HCT116 (cell line): ENCODE results near the gene RTL10. TPM values are rescaled to one million over a fixed set of nuclear protein-coding genes. Genes with fewer than 3 reads are reported as not detected.

Experiments
- ATAC-seq: fragments of 200-7000 bp; cut with Tn5 transposase; 2 replicates; pipeline ENCODE4 v1.9.1; 2020; ENCODE audit warnings: mild to moderate bottlenecking, moderate library complexity
- BruUV-seq: library from RNA; stranded (reverse); fragments of 400-500 nt; replicated peaks from 2 replicates; lab custom pipeline; 2021; lab: Mats Ljungman, UMichigan
- CTCF ChIA-PET: fragments of 300-600 bp; sonication (Branson Sonifier 250); formaldehyde crosslinking; loops from one replicate; lab custom pipeline; 2021; ENCODE audit warnings: antibody characterized with exemption; lab: Charles Lee
- POLR2A ChIA-PET: fragments of 300-600, 350-600 bp; sonication (Branson Sonifier 250); formaldehyde crosslinking; loops from one replicate; lab custom pipeline; 2021; ENCODE audit warnings: antibody characterized with exemption; lab: Charles Lee
- RAD21 ChIA-PET, 2 experiments: fragments of 300-600 bp; sonication (Branson Sonifier 250); formaldehyde crosslinking; loops; one replicate each; lab custom pipeline; 2023; ENCODE audit warnings: low total read pairs in 2 of 2; ENCODE audit not compliant: uncharacterized antibody in 2 of 2, unreplicated experiment in 2 of 2, low non-redundant PET in 1 of 2; lab: Charles Lee
- DNase-seq: peaks from one replicate; pipeline ENCODE4 v3.0.0-alpha.2; 2010; ENCODE audit warnings: low read depth, low spot score
- H2AFZ ChIP-seq: fragments of 200-600 bp; shearing (Covaris generic), sonication (generic); 2 replicates; pipeline ENCODE4 v1.6.1; 2017; ENCODE audit warnings: low read depth, mixed run types, mixed read lengths, antibody characterized with exemption, low read length; ENCODE audit not compliant: poor library complexity, severe bottlenecking
- H3K27ac ChIP-seq: 2 replicates; pipeline ENCODE4 v1.5.1; 2012; ENCODE audit warnings: low read depth, low read length
- H3K27me3 ChIP-seq: fragments of 200-600 bp; sonication (generic); 2 replicates; pipeline ENCODE4 v1.6.1; 2016; ENCODE audit warnings: mixed run types, low read length, mixed read lengths; ENCODE audit not compliant: insufficient read depth
- H3K36me3 ChIP-seq, 2 experiments: fragments of 200-500 bp in 1 of 2; fragments of 200-600 bp in 1 of 2; sonication (Bioruptor generic) in 1 of 2; sonication (generic) in 1 of 2; 2 replicates each; pipeline versions ENCODE4 v1.5.1 to v1.6.1; 2014 to 2016; ENCODE audit warnings: low read length in 2 of 2, inconsistent platforms in 1 of 2, mixed read lengths in 1 of 2, mixed run types in 1 of 2; ENCODE audit not compliant: insufficient read depth in 2 of 2, control insufficient read depth in 1 of 2
- H3K4me1 ChIP-seq, 2 experiments: fragments of 200-600 bp in 1 of 2; sonication (generic) in 1 of 2; 2 replicates each; pipeline versions ENCODE4 v1.5.1 to v1.6.1; 2012 to 2017; ENCODE audit warnings: low read length in 2 of 2, inconsistent platforms in 1 of 2, mild to moderate bottlenecking in 1 of 2, mixed read lengths in 1 of 2, mixed run types in 1 of 2, moderate library complexity in 1 of 2; ENCODE audit not compliant: insufficient read depth in 2 of 2, control insufficient read depth in 1 of 2
- H3K4me2 ChIP-seq: fragments of 200-600 bp; sonication (generic); 2 replicates; pipeline ENCODE4 v1.6.1; 2017; ENCODE audit warnings: mixed run types, low read length, mixed read lengths
- H3K4me3 ChIP-seq, 2 experiments: fragments of 200-600 bp in 1 of 2; sonication (generic) in 1 of 2; replicated peaks in 1 of 2; 2 replicates each; pipeline ENCODE4 v1.5.1; 2011 to 2016; ENCODE audit warnings: low read length in 2 of 2, control low read depth in 1 of 2, low read depth in 1 of 2, mild to moderate bottlenecking in 1 of 2, mixed read lengths in 1 of 2, mixed run types in 1 of 2
- H3K79me2 ChIP-seq: fragments of 200-600 bp; sonication (generic); 2 replicates; pipeline ENCODE4 v1.6.1; 2017; ENCODE audit warnings: mild to moderate bottlenecking, mixed run types, low read length, moderate library complexity, mixed read lengths; ENCODE audit not compliant: insufficient read depth
- H3K9ac ChIP-seq: fragments of 200-600 bp; sonication (generic); 2 replicates; pipeline ENCODE4 v1.6.1; 2016; ENCODE audit warnings: low read length, mixed read lengths
- H3K9me2 ChIP-seq: fragments of 200-600 bp; sonication (generic), shearing (Covaris generic); 2 replicates; pipeline ENCODE4 v1.6.1; 2017; ENCODE audit warnings: mixed run types, mild to moderate bottlenecking, moderate library complexity; ENCODE audit not compliant: insufficient read depth
- H3K9me3 ChIP-seq, 2 experiments: fragments of 200-500 bp in 1 of 2; fragments of 200-600 bp in 1 of 2; sonication (Bioruptor generic) in 1 of 2; sonication (generic) in 1 of 2; 2 replicates each; pipeline ENCODE4 v1.6.1; 2014 to 2017; ENCODE audit warnings: low read length in 2 of 2, mixed read lengths in 2 of 2, inconsistent platforms in 1 of 2, low read depth in 1 of 2, mild to moderate bottlenecking in 1 of 2, mixed run types in 1 of 2, moderate library complexity in 1 of 2; ENCODE audit not compliant: control insufficient read depth in 1 of 2, insufficient read depth in 1 of 2
- H4K20me1 ChIP-seq: fragments of 200-600 bp; sonication (generic), shearing (Covaris generic); 2 replicates; pipeline ENCODE4 v1.6.1; 2017; ENCODE audit warnings: mixed run types, mild to moderate bottlenecking, moderate library complexity; ENCODE audit not compliant: insufficient read depth
- CBX3 ChIP-seq: IDR thresholded peaks from 2 replicates; pipeline ENCODE4 v1.6.1; 2012; ENCODE audit warnings: low read depth
- CEBPB ChIP-seq: IDR thresholded peaks from 2 replicates; pipeline ENCODE4 v1.6.1; 2012; ENCODE audit warnings: low read depth
- EGR1 ChIP-seq: IDR thresholded peaks from 2 replicates; pipeline ENCODE4 v1.6.1; 2012; ENCODE audit warnings: low read depth
- ELF1 ChIP-seq: IDR thresholded peaks from 2 replicates; pipeline ENCODE4 v1.6.1; 2012; ENCODE audit warnings: low read depth, borderline replicate concordance
- EZH2 ChIP-seq: fragments of 200-600 bp; sonication (generic); IDR thresholded peaks from 2 replicates; pipeline ENCODE4 v1.6.1; 2017; ENCODE audit warnings: antibody characterized with exemption, mixed run types
- EZH2phosphoT487 ChIP-seq: fragments of 200-600 bp; IDR thresholded peaks from 2 replicates; pipeline ENCODE4 v1.6.1; 2018; ENCODE audit warnings: antibody characterized with exemption, borderline replicate concordance
- FOSL1 ChIP-seq: IDR thresholded peaks from 2 replicates; pipeline ENCODE4 v1.6.1; 2012; ENCODE audit warnings: low read depth
- POLR2AphosphoS5 ChIP-seq: IDR thresholded peaks from 2 replicates; pipeline ENCODE4 v1.6.1; 2011; ENCODE audit warnings: mild to moderate bottlenecking, low read depth, low read length, moderate library complexity
- RAD21 ChIP-seq: IDR thresholded peaks from 2 replicates; pipeline ENCODE4 v1.6.1; 2012; ENCODE audit warnings: low read depth, mild to moderate bottlenecking
- REST ChIP-seq: IDR thresholded peaks from 2 replicates; pipeline ENCODE4 v1.6.1; 2012; ENCODE audit warnings: low read depth
- SIN3A ChIP-seq: IDR thresholded peaks from 2 replicates; pipeline ENCODE4 v1.6.1; 2012; ENCODE audit warnings: low read depth
- SRF ChIP-seq: IDR thresholded peaks from 2 replicates; pipeline ENCODE4 v1.6.1; 2012; ENCODE audit warnings: low read depth
- TCF7L2 ChIP-seq: IDR thresholded peaks from 2 replicates; pipeline ENCODE4 v1.7.0; 2011; ENCODE audit warnings: borderline replicate concordance, inconsistent platforms; ENCODE audit not compliant: insufficient read depth, insufficient read length; ENCODE audit errors: extremely low read depth
- YY1 ChIP-seq: IDR thresholded peaks from 2 replicates; pipeline ENCODE4 v1.6.1; 2011; ENCODE audit warnings: low read length, low read depth, moderate library complexity, mild to moderate bottlenecking; ENCODE audit not compliant: insufficient replicate concordance; ENCODE audit errors: extremely low read depth
- ZBTB33 ChIP-seq: IDR thresholded peaks from 2 replicates; pipeline ENCODE4 v1.6.1; 2011; ENCODE audit warnings: mild to moderate bottlenecking, low read length, moderate library complexity; ENCODE audit not compliant: insufficient replicate concordance; ENCODE audit errors: extremely low read depth
- ZNF274 ChIP-seq: fragments of 200-500 bp; sonication (Bioruptor generic); IDR thresholded peaks from 2 replicates; pipeline ENCODE4 v1.6.1; 2014; ENCODE audit warnings: mild to moderate bottlenecking, low read depth, low read length, inconsistent platforms
- intact Hi-C: fragments of 100-400 bp; cut with micrococcal nuclease; formaldehyde crosslinking; loops from 2 replicates; pipeline ENCODE4 v1.10.0; 2022
- total RNA-seq: library from RNA; stranded (reverse); gene quantifications from one replicate; pipeline ENCODE4 v1.2.1, GENCODE V29; 2021; ENCODE audit not compliant: unreplicated experiment
- TF ChIP-seq, protein P1 (sequence below): IDR thresholded peaks from 2 replicates; pipeline ENCODE4 v1.6.1; 2012
- TF ChIP-seq, protein P2 (sequence below), 3 experiments: fragments of 200-600 bp in 1 of 3; sonication (generic) in 1 of 3; IDR thresholded peaks in 2 of 3; conservative IDR thresholded peaks in 1 of 3; 2 replicates each; pipeline ENCODE4 v1.5.1; 2012 to 2017; ENCODE audit warnings: low read depth in 2 of 3, low read length in 2 of 3, antibody characterized with exemption in 1 of 3, borderline replicate concordance in 1 of 3, control low read depth in 1 of 3, mild to moderate bottlenecking in 1 of 3, mixed read lengths in 1 of 3, mixed run types in 1 of 3, moderate library complexity in 1 of 3; ENCODE audit not compliant: insufficient read depth in 1 of 3

Gene RTL10
- total RNA-seq, 1 experiment from 2014 or later, result 24.6 TPM

- no peaks in the 10 kb centered on the region for H3K36me3 ChIP-seq
- CTCF ChIA-PET, result no interaction called here
- DNase-seq, result no peak
- no peak for ATAC-seq
- no peak overlapping the region for H3K4me2 ChIP-seq
- BruUV-seq, result no TSS peak
- H3K9me3 ChIP-seq, result no peaks in the 10 kb centered on the region
- intact Hi-C loops, result no loop called here
- no peaks in the 10 kb centered on the region; the same call in none of the 2 replicates for H4K20me1 ChIP-seq
- TF ChIP-seq POLR2AphosphoS5 (no peak), REST (no peak), EGR1 (no peak), ZNF274 (no peak), FOSL1 (no peak), ZBTB33 (no peak), SIN3A (no peak), CEBPB (no peak), RAD21 (no peak), EZH2 (no peak), EZH2phosphoT487 (no peak), YY1 (no peak), ELF1 (no peak), SRF (no peak), TCF7L2 (no peak), CBX3 (no peak)
- TF ChIP-seq, protein P1, sequence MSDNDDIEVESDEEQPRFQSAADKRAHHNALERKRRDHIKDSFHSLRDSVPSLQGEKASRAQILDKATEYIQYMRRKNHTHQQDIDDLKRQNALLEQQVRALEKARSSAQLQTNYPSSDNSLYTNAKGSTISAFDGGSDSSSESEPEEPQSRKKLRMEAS, result no peak
- TF ChIP-seq, protein P2, sequence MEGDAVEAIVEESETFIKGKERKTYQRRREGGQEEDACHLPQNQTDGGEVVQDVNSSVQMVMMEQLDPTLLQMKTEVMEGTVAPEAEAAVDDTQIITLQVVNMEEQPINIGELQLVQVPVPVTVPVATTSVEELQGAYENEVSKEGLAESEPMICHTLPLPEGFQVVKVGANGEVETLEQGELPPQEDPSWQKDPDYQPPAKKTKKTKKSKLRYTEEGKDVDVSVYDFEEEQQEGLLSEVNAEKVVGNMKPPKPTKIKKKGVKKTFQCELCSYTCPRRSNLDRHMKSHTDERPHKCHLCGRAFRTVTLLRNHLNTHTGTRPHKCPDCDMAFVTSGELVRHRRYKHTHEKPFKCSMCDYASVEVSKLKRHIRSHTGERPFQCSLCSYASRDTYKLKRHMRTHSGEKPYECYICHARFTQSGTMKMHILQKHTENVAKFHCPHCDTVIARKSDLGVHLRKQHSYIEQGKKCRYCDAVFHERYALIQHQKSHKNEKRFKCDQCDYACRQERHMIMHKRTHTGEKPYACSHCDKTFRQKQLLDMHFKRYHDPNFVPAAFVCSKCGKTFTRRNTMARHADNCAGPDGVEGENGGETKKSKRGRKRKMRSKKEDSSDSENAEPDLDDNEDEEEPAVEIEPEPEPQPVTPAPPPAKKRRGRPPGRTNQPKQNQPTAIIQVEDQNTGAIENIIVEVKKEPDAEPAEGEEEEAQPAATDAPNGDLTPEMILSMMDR (IDR thresholded peaks at IDR 0.05 in 2 of 3, conservative IDR thresholded peaks at IDR 0.05 in 1 of 3; ENCODE audit: borderline replicate concordance in 1 of 3, insufficient read depth in 1 of 3, low read depth in 2 of 3, low read length in 2 of 3), result no peak
- H3K9me2 ChIP-seq, result no peaks in the 10 kb centered on the region
- no peaks in the 10 kb centered on the region for H3K4me1 ChIP-seq
- H3K9ac ChIP-seq, result no peak overlapping the region
- no peak overlapping the region for H3K4me3 ChIP-seq
- H3K27me3 ChIP-seq, result no peaks in the 10 kb centered on the region
- no peak overlapping the region for H3K27ac ChIP-seq
- H3K79me2 ChIP-seq, result 0 out of 2 replicates have a peak, but pooled peaks cover 5% of the 10 kb centered on the region
- RAD21 ChIA-PET, result no interaction called here
- H2AFZ ChIP-seq, result no peak overlapping the region
- POLR2A ChIA-PET, result no interaction called here
These were observed 18.2 kb downstream of the RTL10 start for GRCh38 chr22:19836512-19836911.
